ENCODE data around the gene GSAP.
"Not testable (repeated sequence)": the region's sequence is repeated elsewhere in the genome, so short reads cannot be mapped to it uniquely, and the experiment has no call there.

GSAP gene

GRCh38 chr7:77415823-77416620 is at the start of gene GSAP:
Gene GSAP, minus strand, starts transcription at chr7:77416349. Its CDS starts 28 bp downstream, at chr7:77416321.
- DNase-seq (ENCODE audit: low read depth), result peak; percentile 35

DNA sequence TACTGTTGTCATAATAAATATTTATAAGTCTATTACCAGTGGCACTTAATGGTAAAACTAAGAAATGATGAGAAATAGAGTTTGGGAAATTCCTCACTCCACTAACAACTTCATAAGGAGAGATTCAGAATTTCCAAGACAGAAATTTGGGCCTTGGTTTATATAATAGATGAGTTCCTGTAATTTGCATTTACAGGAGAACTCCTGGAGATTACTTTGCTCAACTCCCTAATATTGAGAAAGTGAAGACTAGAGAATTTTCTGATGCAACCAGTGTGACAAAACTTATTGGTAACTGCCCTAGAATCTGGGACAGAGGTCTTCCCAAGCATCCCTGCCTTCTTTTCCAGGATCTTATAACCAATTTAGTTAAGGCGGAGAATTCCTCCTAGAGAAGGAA is 49.1 kb upstream of the GSAP start:
- DNase-seq (ENCODE audit: low read depth), result no peak

GRCh38 chr7:77464589-77464988 is 48.4 kb upstream of the GSAP start:
- no peak for DNase-seq (ENCODE audit: low read depth)

GRCh38 chr7:77463632-77464031 is 47.5 kb upstream of the GSAP start:
- DNase-seq (ENCODE audit: low read depth), result not testable (repeated sequence)

GRCh38 chr7:77461842-77462241 is 45.7 kb upstream of the GSAP start:
- no peak for DNase-seq (ENCODE audit: low read depth)

DNA sequence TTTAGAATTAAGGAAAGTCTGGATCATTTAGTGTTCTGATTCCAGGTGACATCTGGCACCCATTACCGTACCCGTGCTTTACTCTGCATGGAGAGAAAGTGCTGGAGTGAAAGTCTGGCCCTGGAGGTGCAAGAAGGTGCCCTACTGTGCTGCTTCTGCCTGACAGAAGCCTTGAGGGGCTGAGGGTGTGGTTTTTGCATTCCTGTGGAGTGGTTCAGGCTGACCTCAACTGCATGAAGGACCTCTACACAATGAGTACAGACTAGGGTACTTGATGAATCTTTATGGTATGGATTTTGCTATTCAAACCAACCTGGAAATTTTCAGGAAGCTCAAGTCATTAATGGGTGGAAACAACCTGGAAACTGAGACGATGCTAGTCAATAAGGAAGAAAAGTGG is 45.1 kb upstream of the GSAP start:
- DNase-seq (ENCODE audit: low read depth), result no peak

GRCh38 chr7:77460057-77460486 is 43.9 kb upstream of the GSAP start:
- no peak for DNase-seq (ENCODE audit: low read depth)

DNA sequence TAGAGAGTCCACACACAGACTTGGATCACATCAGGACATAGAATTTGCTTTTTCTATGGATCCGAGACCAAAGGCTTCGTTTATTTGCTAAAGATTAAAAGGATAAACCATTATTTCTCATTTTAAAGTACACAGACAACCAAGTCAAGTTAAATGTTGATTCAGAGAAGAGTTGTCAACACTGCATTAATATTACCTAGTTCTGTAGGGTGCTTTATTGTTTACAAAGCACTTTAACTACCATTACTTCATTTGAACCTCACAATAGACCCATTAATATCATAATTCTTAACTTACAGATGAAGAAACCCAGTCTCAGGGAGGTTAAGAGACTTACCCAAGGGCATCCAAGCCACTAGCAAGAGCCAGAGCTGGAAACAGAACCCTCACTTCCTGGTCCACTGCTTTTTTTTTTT is 43.2 kb upstream of the GSAP start:
- no peak for DNase-seq (ENCODE audit: low read depth)

DNA sequence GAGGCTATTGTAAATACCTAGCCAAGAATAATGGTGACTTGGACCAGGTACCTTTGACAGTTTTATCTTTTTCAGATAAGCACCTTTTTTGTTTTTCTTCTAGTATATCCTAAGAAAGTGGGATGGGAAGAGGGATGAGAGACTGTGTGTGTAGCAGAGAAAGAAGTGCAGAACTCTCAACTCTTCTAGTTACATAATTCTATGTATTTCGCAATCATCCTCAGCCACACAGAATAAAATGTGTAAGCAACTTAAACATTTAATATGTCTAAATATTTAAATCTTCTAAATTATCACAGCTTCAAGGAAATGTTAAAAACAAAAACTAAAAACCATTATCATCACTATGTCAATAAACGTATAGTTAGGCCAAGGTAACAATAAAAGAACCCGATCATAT is 42.6 kb upstream of the GSAP start:
- no peak for DNase-seq (ENCODE audit: low read depth)

GRCh38 chr7:77457779-77458178 is 41.6 kb upstream of the GSAP start:
- no peak for DNase-seq (ENCODE audit: low read depth)

DNA sequence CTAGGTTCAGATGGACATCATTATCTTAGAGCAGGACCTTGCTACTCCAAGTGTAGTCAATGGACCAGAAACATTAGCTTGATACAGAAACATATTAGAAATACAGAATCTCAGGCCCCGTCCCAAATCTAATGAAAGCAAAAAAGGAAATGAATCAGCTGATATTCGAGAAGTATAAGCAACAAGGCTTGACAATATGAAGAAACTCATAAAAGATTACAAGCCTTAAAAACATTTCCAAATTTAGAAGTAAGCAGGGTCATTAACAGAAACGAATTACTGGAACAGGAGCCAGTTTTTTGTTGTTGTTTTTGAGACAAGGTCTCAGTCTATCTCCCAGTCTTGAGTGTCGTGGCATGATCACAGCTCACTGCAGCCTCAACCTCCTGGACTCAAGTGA is 40.5 kb upstream of the GSAP start:
- no peak for DNase-seq (ENCODE audit: low read depth)

GRCh38 chr7:77455321-77455720 is 39.2 kb upstream of the GSAP start:
- DNase-seq (ENCODE audit: low read depth), result no peak

- DNase-seq (ENCODE audit: low read depth), result no peak
Measured at GRCh38 chr7:77454802-77455201, 38.7 kb upstream of the GSAP start.

- no peak for DNase-seq (ENCODE audit: low read depth)
Measured at GRCh38 chr7:77453531-77453930, 37.4 kb upstream of the GSAP start.

GRCh38 chr7:77451950-77452349 is 35.8 kb upstream of the GSAP start:
- not testable (repeated sequence) for DNase-seq (ENCODE audit: low read depth)

DNA sequence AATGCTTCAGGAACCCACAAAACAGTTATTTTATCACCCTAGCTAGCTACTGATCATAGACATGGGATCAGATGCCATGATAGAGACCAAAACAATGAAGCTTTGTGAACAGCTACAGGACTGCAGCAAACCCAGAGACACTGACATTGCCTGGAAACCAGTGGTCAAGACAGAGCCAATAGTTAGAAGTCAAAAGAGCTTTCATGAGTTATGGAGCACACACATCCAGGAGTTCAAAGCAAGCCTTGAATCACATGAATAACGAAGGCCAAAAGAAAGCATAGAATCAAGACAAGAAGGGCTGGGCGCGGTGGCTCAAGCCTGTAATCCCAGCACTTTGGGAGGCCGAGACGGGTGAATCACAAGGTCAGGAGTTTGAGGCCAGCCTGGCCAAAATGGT is 34.5 kb upstream of the GSAP start:
- no peak for DNase-seq (ENCODE audit: low read depth)

DNA sequence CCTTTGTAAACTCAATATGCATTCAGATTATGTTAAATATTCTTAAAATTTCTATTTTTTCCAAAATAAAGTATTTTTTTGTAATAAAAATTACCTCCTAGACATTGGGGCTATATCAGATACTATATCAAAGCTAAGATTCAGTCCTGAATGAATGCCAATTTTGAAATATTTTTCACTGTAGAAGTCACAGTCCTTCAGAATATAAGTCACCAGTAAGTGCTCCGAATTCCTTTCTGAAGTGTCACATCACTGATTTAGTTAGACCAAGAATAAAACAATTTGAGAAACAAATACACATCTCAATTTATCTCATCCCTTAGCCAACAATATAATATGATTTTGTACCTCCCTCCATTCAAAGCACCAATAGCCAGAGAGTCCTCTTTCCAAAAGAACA is 33.9 kb upstream of the GSAP start:
- no peak for DNase-seq (ENCODE audit: low read depth)

- no peak for DNase-seq (ENCODE audit: low read depth)
Measured at GRCh38 chr7:77447616-77448015, 31.5 kb upstream of the GSAP start.

- DNase-seq (ENCODE audit: low read depth), result no peak
Measured at GRCh38 chr7:77444123-77444522, 28.0 kb upstream of the GSAP start.

- no peak for DNase-seq (ENCODE audit: low read depth)
Measured at GRCh38 chr7:77443042-77443441, 26.9 kb upstream of the GSAP start.

DNA sequence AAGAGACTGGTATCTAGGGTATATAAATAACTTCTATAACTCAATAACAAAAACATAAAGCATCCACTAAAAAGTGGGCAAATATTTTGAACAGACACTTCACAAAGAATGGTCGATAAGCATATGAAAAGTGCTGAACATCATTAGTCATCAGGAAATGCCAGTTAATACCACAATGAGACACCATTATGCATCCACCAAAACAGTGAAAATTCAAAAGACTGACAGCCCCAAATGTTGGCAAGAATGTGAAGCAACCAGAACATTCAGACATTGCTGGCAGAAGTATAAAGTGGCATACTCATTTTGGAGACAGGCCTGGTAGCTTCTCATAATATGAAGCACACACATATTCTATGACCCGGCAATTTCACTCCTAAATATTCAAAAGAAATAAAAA is 26.5 kb upstream of the GSAP start:
- DNase-seq (ENCODE audit: low read depth), result no peak

DNA sequence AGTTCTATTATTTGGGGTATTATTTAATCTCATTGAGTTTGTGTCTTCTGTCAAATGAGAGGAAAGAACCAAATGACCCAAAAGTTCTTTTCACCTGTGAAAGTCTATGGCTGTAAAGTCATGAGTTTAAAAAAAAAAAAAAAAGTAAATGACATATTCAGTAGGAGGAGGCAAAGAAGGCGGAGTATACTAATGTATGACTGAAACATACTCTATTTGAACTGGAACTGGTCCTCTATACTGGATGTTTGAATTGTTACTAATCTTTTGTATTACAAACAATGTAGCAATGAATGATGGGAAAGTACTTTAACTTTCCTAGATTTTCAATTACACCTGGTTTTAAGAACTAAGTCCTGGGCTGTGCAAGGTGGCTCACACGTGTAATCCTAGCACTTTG is 24.9 kb upstream of the GSAP start:
- DNase-seq (ENCODE audit: low read depth), result no peak

- no peak for DNase-seq (ENCODE audit: low read depth)
Measured at GRCh38 chr7:77439572-77439971, 23.4 kb upstream of the GSAP start.

DNA sequence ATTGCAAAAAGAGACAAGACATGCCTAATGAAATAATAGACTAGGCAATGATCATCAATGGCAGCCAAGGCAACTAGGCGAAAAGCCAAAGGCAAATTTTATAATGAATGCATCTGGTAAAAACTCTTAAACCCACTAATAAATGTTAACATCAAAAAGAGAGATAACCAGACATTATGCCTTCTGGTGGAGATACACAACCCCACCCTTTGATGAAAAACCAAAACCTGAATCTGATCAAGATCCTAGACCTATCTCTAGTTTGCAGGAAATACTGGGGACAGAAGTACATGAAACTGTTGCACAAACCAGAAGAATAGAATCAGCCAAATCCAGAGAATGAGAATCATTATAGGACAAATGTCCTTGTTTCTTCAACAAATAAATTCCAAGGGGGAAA is 22.0 kb upstream of the GSAP start:
- no peak for DNase-seq (ENCODE audit: low read depth)
